ENCODE data around the gene KIF5C.

KIF5C gene

DNA sequence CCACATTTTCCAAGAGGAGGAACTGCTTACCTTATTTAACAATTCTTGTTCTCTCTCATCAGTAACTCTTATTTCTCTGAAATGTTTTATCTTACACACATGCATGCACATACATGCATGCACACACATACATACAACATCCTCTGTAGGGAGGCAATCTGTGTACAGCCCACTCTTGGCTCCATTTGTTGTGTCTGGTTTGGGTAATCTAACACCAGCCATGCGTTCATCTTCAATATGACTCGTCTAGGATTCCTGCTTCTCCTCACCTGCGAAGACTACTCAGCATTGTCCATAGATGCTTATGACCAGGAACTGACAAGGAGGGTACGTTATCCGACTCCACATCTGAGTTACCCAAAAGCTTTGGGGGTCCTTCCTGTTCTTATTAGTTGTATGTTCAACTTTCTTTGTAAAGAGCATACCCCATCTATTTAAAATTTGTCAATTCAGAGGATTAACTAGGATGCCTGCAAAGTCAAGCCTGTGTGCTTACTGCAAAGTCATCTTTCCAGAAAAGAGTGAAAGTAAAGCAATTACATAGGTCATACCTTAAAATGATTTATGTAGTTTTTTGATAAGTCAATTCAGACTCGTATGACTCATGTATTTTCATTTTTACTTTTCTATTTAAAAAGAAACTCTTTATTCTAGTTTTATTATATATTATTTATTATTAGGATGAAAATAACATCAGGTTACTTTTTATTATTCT lies 181.7 kb downstream of the KIF5C start:
- DNase-seq: no peak

DNA sequence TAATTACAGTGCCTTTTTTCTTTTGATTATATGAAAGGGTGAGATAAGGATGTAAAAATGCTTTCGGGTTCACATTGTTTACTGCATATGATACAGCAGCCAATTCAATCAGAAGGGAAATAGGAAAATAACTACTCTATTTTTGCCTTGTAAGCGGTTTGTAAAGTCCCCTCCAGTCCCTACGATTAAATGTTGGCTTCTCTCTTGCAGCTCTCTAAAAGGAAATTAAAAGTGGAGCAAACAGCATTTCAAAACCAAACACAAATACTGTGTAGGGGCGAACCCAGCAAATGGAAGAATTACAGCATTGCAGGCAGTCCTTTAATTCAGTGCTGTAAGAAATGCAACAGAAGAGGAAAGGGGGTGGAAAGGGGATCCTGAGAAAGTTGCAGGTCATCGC lies 182.4 kb downstream of the KIF5C start:
- DNase-seq: no peak

DNA sequence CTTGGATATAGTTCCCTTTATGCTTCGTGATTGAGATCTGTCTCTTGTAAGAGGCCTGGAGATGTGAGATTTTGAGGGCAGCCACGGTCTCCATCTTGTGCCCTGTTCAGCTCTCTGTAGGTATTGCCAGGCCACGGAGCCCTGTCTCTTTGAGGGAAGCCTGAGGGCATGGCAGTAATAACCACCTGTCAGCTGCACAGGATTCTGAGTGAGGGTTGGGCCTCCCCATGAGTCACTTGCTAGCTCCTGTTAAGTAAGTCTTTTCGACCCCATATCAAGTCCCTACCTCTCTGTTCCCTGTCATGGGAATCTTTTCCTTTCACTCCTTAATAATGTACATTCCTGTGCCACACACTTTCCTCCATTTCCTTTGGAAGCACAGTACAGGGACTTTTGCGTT lies 183.9 kb downstream of the KIF5C start:
- DNase-seq: no peak

DNA sequence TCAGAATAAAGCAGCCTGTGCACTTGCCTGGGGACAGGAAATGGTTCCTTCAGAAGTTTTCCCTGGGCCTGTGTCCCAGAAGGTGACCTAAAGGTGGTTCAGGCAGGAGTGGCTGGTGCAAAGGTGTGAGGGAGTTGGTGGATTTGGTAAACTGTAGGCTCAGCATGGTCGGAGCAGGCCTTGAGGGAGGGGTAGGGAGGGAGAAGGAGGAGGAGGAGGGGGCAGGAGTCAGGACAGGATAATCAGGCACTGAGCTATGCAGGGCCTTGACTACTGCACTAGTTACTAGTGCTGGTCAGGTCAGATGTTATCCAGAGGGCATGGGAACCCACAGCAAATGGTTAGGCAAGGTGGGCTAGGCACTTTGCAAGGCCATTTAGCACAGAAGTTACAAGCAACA lies 184.8 kb downstream of the KIF5C start:
- no peak for DNase-seq

DNA sequence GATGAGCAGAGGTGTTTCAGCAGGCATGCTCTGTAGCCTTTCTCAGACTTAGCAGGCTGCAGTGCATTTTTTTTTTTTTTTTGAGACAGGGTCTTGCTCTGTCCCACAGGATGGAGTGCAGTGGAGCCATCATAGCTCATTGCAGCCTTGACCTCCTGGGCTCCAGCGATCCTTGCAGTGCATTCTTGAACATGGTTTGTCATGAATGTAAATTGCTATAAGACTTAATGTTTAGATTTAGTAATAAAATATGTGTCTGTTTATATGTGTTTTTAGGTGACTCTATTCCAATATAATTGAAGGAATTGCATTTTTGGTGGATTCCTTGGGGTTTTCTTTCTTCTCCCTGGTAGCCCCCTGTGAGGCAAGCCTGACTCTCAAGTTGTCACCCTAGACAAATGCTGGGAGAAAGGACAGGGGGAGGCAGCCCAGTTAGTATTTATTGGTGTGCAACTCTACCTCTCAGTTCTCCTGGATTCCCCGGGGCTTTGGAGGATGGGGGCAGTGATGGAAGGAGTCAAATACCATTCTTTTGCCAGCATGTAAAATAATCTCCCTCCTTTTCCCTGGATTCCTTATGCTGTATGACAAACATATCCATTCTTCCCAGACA lies 186.2 kb downstream of the KIF5C start:
- no peak for DNase-seq

DNA sequence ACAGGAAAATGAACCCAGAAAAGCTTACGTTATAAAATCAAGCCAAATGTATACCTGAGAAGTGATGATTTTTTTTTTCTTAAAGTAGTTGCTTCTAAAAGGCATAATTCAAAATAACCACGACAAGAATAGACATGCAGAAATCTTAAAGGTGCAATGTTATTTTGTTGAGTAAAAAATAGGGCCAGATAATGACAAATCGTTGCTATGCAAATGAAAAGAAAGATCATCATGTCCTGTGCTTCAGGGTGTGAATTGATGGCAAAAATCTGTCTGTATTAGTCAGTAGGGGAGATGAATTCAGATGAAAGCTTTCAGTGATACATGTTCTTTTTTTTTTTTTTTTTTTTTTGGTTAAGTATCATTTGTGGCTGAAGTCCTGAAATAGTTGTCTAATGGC lies 187.5 kb downstream of the KIF5C start:
- no peak for DNase-seq

DNA sequence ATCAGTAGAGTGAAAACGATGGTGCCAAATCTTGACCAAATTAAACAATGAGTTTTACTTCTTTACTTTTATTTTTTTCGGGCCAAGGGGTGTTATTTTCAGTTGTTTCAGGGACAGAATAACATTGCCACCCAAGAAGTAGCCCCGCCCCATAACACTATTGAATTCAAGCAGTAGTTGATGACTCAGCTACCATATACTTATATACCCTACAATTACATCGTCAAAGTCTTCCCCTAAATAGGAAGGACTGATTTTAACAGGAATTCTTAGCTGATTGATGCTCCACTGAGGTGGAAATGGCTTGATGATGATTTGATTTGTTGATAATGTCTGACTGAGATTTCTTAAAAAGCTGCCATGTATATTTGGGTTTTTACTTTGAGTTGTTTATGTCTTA lies 188.2 kb downstream of the KIF5C start:
- DNase-seq: no peak

DNA sequence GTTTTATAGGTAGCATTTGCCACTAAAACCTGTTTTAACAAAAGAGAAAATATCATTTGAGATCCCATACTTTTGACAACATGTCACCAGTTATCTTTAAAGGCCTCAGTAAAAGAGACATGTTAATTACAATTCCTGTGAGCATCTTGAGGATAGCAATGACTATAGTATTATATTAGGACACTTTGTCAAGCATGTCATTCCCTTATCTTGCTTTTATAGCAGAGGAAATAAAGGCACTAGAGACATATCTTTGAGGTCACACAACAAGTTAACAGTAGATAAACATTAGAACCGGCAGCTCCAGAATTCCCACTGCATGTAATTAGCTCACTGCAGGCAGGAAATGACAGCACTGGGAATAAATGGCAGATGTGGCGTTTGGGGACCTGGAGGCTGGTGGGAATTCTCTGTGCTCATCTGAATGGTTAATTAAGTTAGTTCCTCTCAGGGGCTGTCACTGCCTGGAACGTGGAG lies 189.4 kb downstream of the KIF5C start:
- no peak for DNase-seq

DNA sequence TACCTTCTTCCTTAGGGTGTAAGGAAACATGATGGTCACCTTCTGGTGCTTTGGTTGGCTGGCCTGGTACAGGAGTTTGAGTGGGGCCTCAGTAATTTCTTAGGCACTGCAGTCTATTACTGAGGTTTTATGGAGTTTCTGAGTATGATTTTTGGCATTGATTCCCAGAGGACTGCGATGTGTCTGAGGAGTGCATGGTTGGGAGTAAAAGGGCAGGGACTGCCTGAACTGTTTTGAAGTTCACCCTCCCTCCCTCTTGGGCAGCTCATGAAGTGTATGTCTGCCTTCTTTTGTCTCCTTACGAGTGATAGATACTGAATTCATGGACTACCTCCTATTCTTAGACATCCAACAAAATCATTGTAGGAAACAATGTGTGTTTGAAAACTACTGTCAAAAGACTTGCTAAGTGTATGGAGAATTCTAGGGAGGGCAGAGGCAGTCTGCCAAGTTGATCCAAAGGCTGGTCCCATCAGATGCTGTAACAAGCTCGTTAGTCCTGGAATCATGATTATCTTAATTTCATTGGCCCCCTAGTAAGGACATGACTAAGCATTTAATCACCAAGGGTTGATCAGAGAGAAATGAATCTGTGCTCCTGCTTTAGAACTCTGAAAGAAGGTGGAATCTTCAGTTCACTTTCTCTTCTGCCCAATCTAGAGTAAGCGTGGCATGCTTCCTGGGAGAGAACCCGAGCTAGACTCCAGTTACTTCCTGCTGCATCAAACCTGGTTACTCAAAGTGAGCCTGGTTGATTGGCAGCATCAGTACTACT lies 190.0 kb downstream of the KIF5C start:
- DNase-seq: no peak

DNA sequence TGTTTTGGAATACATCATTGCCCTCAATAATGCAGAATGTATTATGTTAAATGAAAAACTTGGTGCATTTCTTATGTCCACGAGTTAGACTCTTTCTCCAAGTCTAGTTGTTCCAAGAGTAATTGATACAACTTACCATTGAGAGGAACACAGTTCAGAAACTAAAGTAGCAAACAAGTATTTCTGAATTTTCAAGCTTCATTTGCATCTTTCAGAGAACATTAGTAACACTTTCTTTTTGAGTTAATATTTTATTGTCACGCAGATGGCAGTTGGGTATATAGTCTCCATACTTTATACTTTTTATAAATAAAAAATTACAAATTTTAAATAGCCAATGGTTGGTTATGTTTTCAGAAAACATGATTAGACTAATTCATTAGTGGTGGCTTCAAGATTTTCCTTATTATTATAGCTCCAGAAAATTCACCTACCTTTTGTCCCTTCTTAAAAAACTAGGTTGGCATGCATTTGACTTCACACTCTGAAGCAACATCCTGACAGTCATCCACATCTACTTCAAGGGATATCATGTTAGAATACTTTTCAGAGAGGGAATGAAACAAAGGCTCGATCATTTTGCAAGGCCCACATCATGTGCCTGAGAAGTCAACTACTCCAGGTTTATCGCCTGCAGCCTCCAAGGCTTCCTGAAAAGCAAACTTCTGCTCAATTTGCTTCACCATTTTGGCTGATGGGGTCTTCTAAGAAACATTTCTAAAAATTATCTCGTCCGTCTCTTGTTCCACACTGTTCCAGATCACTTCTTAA lies 193.4 kb downstream of the KIF5C start:
- DNase-seq: no peak

DNA sequence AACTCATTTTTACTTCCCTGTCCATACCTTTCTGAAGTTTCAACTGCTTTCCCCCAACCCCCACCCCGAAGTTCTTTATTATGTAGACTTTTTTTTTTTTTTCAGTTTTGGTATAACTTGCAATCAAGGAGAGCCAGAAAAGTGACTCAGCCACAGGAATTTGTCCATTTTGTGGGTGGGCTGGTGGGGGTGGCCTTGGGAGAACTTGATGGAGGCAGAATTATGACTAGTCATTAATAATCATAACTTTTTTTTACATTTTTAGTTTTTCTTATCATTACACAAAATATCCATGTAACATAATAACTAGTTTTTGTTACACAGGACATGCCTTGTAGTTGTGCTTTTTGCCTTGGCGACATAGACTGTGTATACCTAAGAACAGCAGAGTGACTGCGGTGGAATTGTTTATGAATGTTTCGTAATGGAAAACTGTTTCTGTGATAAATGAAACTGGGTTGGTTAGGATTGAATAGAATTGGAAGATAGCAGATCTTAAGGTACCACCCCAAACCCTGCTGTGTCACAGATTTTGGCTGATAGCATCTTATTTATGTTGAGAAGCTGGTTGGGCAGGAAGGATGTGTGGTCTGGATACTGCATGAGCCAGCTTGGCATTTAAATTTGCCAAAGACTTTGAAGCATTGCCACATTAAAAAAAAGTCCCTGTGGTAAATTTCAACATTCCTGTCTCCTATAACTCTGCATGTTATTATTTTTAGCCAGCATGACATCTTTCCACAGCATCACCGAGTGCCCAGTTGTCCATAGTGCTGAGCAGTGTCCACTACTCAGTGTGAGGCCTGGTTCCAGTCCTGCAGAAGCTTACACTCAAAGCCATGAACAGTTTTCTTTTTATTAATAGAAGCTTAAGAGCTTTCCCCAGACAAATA lies 194.2 kb downstream of the KIF5C start:
- no peak for DNase-seq

DNA sequence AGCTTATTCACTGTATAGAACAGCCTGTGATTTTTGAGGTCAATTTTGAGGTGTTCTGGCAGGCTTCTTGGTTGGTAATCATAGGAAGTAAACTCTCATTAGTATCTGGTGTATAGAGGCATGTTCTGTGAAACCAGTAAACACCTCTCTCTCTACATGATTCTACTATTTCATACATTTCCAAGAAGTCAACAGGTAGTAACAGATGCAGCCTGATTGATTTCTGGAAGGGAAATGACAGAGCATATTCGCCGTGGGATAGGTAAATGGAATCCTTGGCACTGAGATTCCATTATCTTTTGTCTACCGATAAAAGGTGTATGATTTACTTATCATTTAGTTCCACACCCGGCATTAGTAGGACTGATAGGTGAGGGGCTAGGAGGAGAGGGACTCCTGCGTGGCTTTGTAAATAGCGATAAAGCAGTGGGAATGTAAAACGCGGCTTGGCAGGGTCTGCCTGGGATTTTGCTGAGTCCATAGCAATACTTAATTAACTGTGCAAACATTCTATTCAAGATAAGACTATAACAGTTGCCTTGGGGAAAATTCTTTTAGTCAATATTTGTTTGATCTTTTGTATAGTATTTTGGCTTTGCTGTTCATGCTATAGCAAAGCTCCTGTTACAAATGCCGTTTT lies 195.8 kb downstream of the KIF5C start:
- DNase-seq: no peak

DNA sequence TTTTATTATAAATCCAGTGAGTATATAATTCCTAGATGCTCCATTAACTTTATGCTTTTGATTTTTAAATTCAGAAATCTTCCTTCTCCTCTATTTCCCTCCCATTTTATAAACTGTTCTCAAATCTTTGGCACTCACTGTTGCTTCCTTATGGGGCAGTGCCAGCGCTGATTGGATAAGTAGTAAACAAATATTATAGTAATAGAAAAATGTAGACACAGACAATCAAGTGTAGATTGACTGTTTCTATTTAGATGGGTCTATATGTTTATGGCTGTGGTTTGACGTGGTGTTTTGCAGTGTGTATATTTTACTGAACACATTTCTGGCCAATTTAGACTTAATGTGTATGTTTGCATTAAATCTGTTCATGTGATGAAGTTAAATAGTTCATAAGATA lies 200.1 kb downstream of the KIF5C start:
- DNase-seq: no peak

DNA sequence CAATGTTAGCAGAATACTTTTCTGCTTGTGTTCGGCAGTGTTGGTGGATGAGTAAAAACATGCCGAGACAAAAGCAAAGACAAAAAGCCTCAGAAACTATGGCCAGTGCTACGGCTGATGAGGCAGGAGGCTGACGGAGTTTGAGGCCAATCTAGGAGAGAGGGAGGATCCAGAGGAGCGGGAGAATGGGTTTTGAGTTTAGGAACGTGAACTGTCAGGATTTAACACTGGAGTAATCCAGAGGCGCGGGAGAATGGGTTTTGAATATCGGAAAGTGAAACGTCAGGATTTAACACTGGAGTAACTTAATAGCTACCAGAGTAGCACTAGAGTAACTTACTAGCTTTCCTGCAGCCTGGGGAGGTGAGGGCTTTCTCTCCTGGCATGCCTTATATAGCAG lies 200.8 kb downstream of the KIF5C start:
- DNase-seq: no peak

Measured in NCI-H1694 (cell line).